Activated gamma-delta T cell (primary cell): ENCODE results near the gene LRMDA.

Experiments used
- DNase-seq: peaks from one replicate; lab custom pipeline; 2025; lab: John Stamatoyannopoulos, UW

LRMDA gene

GRCh38 chr10:75776738-75777504, 345.5 kb downstream of the LRMDA start:
- DNase-seq, result no peak

GRCh38 chr10:75778665-75779064, 347.2 kb downstream of the LRMDA start:
- no peak for DNase-seq

- no peak for DNase-seq
Measured at GRCh38 chr10:75779276-75779675, 347.9 kb downstream of the LRMDA start.

GRCh38 chr10:75782463-75783248, 351.2 kb downstream of the LRMDA start:
- no peak for DNase-seq

GRCh38 chr10:75788394-75789205, 357.2 kb downstream of the LRMDA start:
- DNase-seq, result no peak

GRCh38 chr10:75793848-75794247, 362.4 kb downstream of the LRMDA start:
- DNase-seq, result no peak

- DNase-seq, result no peak
Measured at GRCh38 chr10:75801121-75801520, 369.7 kb downstream of the LRMDA start.

- DNase-seq, result no peak
Measured at GRCh38 chr10:75801661-75802060, 370.2 kb downstream of the LRMDA start.

GRCh38 chr10:75803121-75803520, 371.7 kb downstream of the LRMDA start:
- no peak for DNase-seq

GRCh38 chr10:75803816-75804552, 372.6 kb downstream of the LRMDA start:
- DNase-seq, result no peak

GRCh38 chr10:75806186-75806585, 374.8 kb downstream of the LRMDA start:
- DNase-seq, result no peak

GRCh38 chr10:75807456-75807855, 376.0 kb downstream of the LRMDA start:
- DNase-seq, result no peak

- no peak for DNase-seq
Measured at GRCh38 chr10:75809003-75809402, 377.6 kb downstream of the LRMDA start.

- DNase-seq, result no peak
Measured at GRCh38 chr10:75814014-75814413, 382.6 kb downstream of the LRMDA start.

GRCh38 chr10:75815066-75815465, 383.6 kb downstream of the LRMDA start:
- DNase-seq, result no peak

- DNase-seq, result no peak
Measured at GRCh38 chr10:75817198-75817597, 385.8 kb downstream of the LRMDA start.

GRCh38 chr10:75818552-75818951, 387.1 kb downstream of the LRMDA start:
- no peak for DNase-seq

- DNase-seq, result no peak
Measured at GRCh38 chr10:75825235-75825634, 393.8 kb downstream of the LRMDA start.

GRCh38 chr10:75825661-75826060, 394.2 kb downstream of the LRMDA start:
- no peak for DNase-seq

- no peak for DNase-seq
Measured at GRCh38 chr10:75826846-75827245, 395.4 kb downstream of the LRMDA start.

- no peak for DNase-seq
Measured at GRCh38 chr10:75827587-75828021, 396.2 kb downstream of the LRMDA start.

GRCh38 chr10:75828413-75828812, 397.0 kb downstream of the LRMDA start:
- no peak for DNase-seq
